ENCODE results near the gene ARRB1. TPM values are rescaled to one million over a fixed set of nuclear protein-coding genes. Genes with fewer than 3 reads are reported as not detected.
A peak's percentile ranks its signal among the peaks of the same experiment; 100 is the strongest.

Gene ARRB1
- total RNA-seq, 1 donor from 2014 or later, result 6.7 TPM

- no peak for DNase-seq (ENCODE audit: low read depth)
These were observed 50.3 kb downstream of the ARRB1 start for GRCh38 chr11:75301131-75301530.

- no peak for DNase-seq (ENCODE audit: low read depth)
These were observed 52.5 kb downstream of the ARRB1 start for GRCh38 chr11:75298976-75299260.

- no peak for DNase-seq (ENCODE audit: low read depth)
These were observed 53.1 kb downstream of the ARRB1 start for GRCh38 chr11:75298191-75298975.

DNA sequence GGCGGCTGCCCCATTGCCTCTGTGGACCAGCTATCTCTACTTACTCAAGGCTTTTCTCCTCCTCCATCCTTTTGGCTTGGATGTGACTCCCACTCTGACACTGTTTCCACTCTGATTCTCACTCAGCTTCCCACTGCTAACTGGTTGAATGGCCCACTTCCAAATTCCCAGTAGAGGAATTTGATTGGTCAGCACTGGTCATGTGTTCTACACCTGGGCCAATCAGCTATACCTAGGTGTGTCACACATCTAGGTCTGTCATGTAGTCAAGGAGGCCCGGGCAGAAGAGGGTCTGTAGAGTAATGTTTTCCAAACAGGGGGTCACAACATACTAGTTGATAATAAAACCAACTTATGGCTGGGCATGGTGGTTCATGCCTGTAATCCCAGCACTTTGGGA, 57.6 kb downstream of the ARRB1 start:
- DNase-seq (ENCODE audit: low read depth), result no peak

GRCh38 chr11:75292943-75293342, 58.5 kb downstream of the ARRB1 start:
- no peak for DNase-seq (ENCODE audit: low read depth)

DNA sequence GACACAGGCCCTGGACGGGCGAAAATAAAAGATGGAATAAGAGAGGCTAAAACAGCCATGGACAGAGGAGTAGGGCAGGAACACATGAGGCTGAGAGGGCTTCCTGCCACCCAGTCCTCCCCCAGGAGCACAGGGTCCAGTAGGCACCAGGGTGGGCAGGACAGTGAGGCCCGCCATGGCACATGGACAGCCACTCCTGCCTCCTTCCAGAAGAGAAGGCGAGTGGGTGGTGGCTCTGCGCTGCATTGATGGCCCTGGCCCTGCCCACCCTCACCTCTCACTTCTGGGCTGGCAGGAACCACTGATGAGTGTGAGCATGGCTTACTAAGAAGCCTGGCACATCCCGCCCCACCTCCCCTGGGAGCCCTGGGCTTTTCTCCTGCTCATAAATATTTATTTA, 59.7 kb downstream of the ARRB1 start:
- DNase-seq (ENCODE audit: low read depth), result no peak

DNA sequence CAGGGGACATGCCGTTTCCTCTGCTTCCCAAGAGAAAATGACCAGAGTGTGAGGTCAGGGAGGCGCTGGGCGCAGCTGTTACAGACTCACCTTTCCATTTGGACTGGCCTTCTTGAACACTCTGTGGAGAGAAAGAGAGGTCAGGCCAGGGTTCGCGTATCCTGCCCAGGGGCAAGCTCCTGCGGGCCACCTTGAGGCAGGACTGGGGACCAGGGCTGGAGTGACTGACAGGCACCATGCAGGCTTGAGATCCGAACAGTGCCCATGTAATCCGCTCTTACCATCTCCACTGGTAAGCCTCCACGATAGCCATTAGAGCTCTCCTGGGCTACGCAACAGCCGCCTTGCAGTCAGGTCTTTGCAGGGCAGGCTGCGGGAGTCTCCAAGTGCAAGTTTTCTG, 61.5 kb downstream of the ARRB1 start:
- no peak for DNase-seq (ENCODE audit: low read depth)

GRCh38 chr11:75289511-75289760, 62.0 kb downstream of the ARRB1 start:
- DNase-seq (ENCODE audit: low read depth), result no peak

- no peak for DNase-seq (ENCODE audit: low read depth)
These were observed 63.9 kb downstream of the ARRB1 start for GRCh38 chr11:75287579-75287978.

DNA sequence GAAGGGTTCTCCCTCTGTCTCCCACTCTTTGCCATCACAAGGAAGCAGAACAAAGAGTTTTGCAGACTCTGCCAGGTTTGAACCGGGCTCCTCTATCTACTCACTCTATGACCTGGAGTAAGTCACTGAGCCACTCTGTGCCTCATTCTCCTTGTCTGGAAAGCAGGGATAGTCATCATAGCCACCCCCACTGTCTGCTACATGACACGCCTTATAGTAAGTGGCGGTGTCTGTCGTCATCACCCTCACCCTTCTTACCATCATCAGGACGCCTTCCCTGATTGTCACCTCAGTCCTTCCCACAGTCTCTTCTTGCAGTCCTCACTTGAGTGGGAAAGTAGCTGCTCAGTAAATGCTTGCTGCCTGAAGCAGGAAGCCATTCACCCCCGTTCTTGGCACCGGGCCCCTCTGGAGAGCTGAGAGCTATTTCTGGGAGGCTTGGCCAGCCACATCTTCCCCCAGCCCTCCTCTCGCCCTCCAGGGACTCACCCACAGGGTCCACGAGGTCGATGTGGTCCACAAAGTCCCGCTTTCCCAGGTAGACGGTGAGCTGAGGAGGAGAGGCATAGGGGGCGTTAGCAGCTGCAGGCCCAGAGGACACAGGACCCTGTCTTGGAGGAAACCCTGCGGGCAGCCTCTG, 64.5 kb downstream of the ARRB1 start:
- no peak for DNase-seq (ENCODE audit: low read depth)

DNA sequence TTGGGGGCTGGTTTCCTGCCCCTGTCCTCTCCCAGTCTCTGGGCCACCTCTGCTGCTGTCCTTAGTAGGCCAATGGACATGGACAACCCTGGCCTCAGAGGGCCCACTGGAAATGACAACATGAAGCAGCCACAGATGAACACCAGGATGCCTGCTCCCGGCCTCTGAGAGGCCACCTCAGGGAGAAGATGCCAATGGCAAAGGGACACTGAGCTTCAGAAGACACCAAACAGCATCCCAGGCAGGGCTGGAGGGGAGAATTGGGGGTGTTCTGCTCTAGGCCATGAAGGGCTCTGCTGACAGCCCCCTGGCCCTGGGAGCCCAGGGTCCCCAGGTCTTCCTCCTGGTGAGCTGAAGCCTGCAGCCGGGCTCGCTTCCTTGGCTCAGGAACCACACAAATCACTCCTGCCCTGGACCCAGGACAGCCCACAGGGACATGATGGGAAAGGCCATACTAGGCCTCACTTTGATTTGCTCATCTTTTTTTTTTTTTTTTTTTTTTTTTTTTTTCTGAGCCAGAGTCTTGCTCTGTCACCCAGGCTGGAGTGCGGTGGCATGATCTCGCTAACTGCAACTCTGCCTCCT, 65.6 kb downstream of the ARRB1 start:
- no peak for DNase-seq (ENCODE audit: low read depth)

GRCh38 chr11:75283391-75283931, 68.0 kb downstream of the ARRB1 start:
- no peak for DNase-seq (ENCODE audit: low read depth)

DNA sequence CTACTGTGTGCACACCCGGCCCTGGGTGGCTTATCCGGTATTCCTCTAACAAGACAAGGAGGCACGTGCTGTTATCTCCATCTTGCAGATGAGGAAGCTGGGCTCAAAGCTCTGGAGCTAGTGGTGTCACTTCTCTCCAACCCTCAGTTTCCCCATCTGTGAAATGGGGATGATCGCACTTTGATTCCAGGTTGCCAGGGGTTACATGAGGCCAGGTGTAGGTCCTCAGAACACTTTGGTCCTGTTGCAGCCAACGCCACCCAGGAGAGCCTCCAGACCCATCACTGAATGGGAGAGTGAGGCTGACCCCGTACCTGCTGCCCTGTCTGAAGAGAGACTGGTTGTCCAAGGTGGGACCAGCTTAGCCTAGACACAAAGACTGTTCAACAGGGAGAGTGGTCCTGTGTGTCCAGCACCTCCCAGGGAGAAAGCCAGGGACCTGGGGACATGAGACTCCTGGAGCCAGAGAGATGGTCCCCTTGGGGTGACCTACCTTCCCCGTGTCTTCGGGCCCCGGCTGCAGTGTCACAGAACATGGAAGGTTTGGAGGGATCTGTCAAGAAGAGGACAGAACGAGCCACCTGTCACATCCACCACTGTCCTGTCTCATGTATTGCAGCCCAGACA, 69.9 kb downstream of the ARRB1 start:
- no peak for DNase-seq (ENCODE audit: low read depth)

GRCh38 chr11:75280770-75281468, 70.5 kb downstream of the ARRB1 start:
- DNase-seq (ENCODE audit: low read depth), result no peak

DNA sequence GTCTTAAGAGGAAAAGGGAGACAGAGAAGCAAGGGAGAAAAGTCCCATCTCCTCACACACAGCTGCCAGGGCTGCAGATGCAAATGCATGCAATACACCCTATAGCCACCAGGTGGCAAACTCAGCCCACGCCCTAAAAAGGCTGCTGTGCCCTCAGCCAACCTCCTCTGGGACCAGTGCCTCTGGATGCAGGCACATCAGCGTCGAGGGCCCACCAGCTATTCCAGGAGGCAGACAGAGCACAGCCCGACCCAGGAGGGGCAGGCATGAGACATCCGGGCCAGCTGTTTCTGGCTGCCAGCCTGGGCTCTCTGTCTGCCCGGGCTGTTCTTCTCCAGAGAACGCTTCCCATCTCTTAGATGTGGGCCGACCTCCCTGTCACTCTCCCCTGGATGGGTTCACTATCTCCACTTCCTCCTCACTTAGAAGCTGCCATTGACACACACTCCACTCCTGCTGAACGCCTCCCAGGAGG, 71.2 kb downstream of the ARRB1 start:
- peak; percentile 43 for DNase-seq (ENCODE audit: low read depth)

DNA sequence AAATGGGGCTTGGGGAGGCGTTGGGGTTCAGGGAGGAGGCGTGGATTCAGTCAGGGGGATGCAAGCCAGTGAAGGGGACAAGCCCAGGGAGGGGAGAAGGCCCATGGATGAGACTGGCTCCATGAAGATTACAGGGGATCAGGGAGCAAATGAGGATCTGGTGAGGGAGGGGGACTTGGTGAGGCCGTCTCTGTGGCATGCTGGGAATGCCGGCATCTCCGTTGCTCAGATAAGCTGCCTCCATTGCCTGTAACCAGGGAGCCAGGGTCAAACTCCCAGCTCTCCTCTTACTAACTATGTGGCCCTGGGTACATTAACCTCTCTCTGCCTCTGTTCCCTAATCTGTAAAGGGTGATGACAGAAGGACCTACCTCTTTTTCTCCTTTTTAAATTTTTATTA, 72.2 kb downstream of the ARRB1 start:
- no peak for DNase-seq (ENCODE audit: low read depth)

GRCh38 chr11:75277991-75278790, 73.3 kb downstream of the ARRB1 start:
- no peak for DNase-seq (ENCODE audit: low read depth)

- DNase-seq (ENCODE audit: low read depth), result no peak
These were observed 74.2 kb downstream of the ARRB1 start for GRCh38 chr11:75277211-75277805.

- no peak for DNase-seq (ENCODE audit: low read depth)
These were observed 74.8 kb downstream of the ARRB1 start for GRCh38 chr11:75276686-75277085.

DNA sequence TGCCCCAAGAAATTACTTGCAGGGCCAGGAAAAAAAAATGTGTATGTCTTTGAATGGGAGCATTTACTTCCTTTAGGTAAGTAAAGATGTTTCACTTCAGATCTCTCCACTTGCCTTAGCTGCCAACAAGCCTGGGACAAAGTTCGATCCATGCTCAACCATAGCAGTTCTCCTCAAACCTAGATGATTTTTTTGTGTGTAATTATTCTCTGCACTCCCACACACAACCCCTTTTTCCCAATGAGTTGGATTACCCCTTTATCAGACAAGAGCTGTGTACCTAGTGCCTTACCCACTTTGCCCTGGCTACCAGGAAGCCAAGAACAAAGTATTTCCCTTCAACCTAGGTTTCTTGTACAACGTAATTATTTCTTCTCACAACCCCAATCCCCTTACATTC, 75.3 kb downstream of the ARRB1 start:
- no peak for DNase-seq (ENCODE audit: low read depth)

DNA sequence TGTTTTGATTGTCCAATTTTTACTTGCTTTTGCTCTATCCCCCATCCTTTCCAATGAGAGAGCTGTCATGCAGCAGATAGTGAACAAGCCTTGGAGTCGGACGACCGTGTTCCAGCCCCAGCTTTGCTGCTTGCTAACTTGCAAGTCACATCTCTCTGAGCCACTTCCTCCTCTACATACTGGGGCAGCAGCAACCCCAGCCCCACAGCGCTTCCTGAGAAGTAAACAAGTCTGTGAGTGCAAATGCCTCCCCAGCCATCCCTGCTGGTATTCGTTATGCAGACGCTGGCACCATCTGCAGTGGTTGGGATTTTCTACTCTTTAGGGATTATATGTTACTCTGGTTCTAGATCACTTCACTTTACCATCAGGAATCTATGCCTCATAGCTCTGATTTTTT, 75.9 kb downstream of the ARRB1 start:
- no peak for DNase-seq (ENCODE audit: low read depth)

Data from renal cortical epithelial cell (primary cell).